HepG2 (cell line): ENCODE results near the gene WDR5B. TPM values are rescaled to one million over a fixed set of nuclear protein-coding genes. Genes with fewer than 3 reads are reported as not detected.
A peak's percentile ranks its signal among the peaks of the same experiment; 100 is the strongest.

Experiments
- ATAC-seq: fragments of 200-7000 bp; cut with Tn5 transposase; 3 replicates; pipeline ENCODE4 v1.9.1; 2020; ENCODE audit warnings: mild to moderate bottlenecking, moderate library complexity
- BruUV-seq: library from RNA; stranded (reverse); fragments of 400-500 nt; replicated peaks from 2 replicates; lab custom pipeline; 2021; lab: Mats Ljungman, UMichigan
- CTCF ChIA-PET: fragments of 300-600 bp; formaldehyde crosslinking; extraction: SDS; loops from one replicate; lab custom pipeline; 2021; ENCODE audit warnings: low total read pairs, inconsistent platforms, low intra/inter-chr PET ratio; lab: Yijun Ruan, JAX
- POLR2A ChIA-PET: fragments of 350-600 bp; sonication (Branson Sonifier 250); formaldehyde crosslinking; loops from one replicate; lab custom pipeline; 2020; ENCODE audit warnings: antibody characterized with exemption, inconsistent platforms; lab: Yijun Ruan, JAX
- DNase-seq: peaks from one replicate; pipeline ENCODE4 v3.0.0-alpha.2; 2015; ENCODE audit warnings: low spot score
- FAIRE-seq: peaks from 3 replicates; lab custom pipeline; 2011; peaks lifted over from hg19 to GRCh38; lab: Jason Lieb, UNC
- H2AFZ ChIP-seq: one replicate; pipeline ENCODE4 v1.6.1; 2011; ENCODE audit warnings: low read length, inconsistent platforms
- H3K27ac ChIP-seq: fragments of 300-600 bp; 3 replicates; pipeline ENCODE4 v1.8.0; 2011; ENCODE audit warnings: mixed run types, mild to moderate bottlenecking, mixed read lengths, low read length, inconsistent platforms; ENCODE audit not compliant: insufficient read depth; ENCODE audit errors: extremely low read length
- H3K27me3 ChIP-seq, 2 experiments: fragments of 200-600 bp in 1 of 2; 2 replicates in 1 of 2; 3 replicates in 1 of 2; pipeline versions ENCODE4 v1.6.0 to v1.8.0; 2011; ENCODE audit warnings: low read length in 2 of 2, mild to moderate bottlenecking in 2 of 2, moderate library complexity in 2 of 2, inconsistent platforms in 1 of 2; ENCODE audit not compliant: insufficient read depth in 2 of 2, control insufficient read depth in 1 of 2
- H3K36me3 ChIP-seq, 2 experiments: fragments of 200-600 bp in 1 of 2; replicated peaks in 1 of 2; 2 replicates in 1 of 2; 3 replicates in 1 of 2; pipeline versions ENCODE4 v1.5.1 to v1.8.0; 2011; ENCODE audit warnings: low read length in 2 of 2, inconsistent platforms in 1 of 2; ENCODE audit not compliant: insufficient read depth in 2 of 2, control insufficient read depth in 1 of 2
- H3K4me1 ChIP-seq: 2 replicates; pipeline ENCODE4 v1.5.1; 2012; ENCODE audit warnings: low read length, inconsistent platforms; ENCODE audit not compliant: insufficient read depth
- H3K4me2 ChIP-seq: 2 replicates; pipeline ENCODE4 v1.6.0; 2011; ENCODE audit warnings: low read depth, low read length, inconsistent platforms
- H3K4me3 ChIP-seq, 3 experiments: fragments of 200-600 bp in 1 of 3; sonication (generic), shearing (Covaris generic) in 1 of 3; replicated peaks in 1 of 3; 2 replicates each; pipeline ENCODE4 v1.5.1; 2011 to 2016; ENCODE audit warnings: low read length in 3 of 3, inconsistent platforms in 2 of 3, low read depth in 2 of 3, mild to moderate bottlenecking in 2 of 3, control low read depth in 1 of 3, mixed read lengths in 1 of 3; ENCODE audit not compliant: insufficient read depth in 1 of 3
- H3K79me2 ChIP-seq: one replicate; pipeline ENCODE4 v1.6.1; 2011; ENCODE audit warnings: low read length, inconsistent platforms; ENCODE audit not compliant: insufficient read depth
- H3K9ac ChIP-seq: 2 replicates; pipeline ENCODE4 v1.6.0; 2011; ENCODE audit warnings: mild to moderate bottlenecking, low read depth, low read length, inconsistent platforms; ENCODE audit not compliant: insufficient read depth
- H3K9me3 ChIP-seq: 2 replicates; pipeline ENCODE4 v1.5.1; 2012; ENCODE audit warnings: mild to moderate bottlenecking, low read length
- H4K20me1 ChIP-seq: 2 replicates; pipeline ENCODE4 v1.6.0; 2011; ENCODE audit warnings: inconsistent platforms, mild to moderate bottlenecking, low read length, moderate library complexity; ENCODE audit not compliant: insufficient read depth
- ADNP ChIP-seq: sonication (generic); formaldehyde crosslinking; IDR thresholded peaks from 2 replicates; pipeline ENCODE4 v1.4.0; 2020; ENCODE audit warnings: missing genetic modification reagents
- FIP1L1 ChIP-seq: fragments of 200-400 bp; formaldehyde crosslinking; IDR thresholded peaks from 2 replicates; pipeline ENCODE4 v1.6.1; 2018; ENCODE audit warnings: low read depth, mild to moderate bottlenecking, low read length, moderate library complexity, borderline replicate concordance; ENCODE audit not compliant: insufficient read depth
- HOXA7 ChIP-seq: sonication (generic); formaldehyde crosslinking; IDR thresholded peaks from 2 replicates; pipeline ENCODE4 v1.8.1; 2022; ENCODE audit warnings: mild to moderate bottlenecking, missing genetic modification reagents, moderate library complexity
- NAIF1 ChIP-seq: sonication (generic); formaldehyde crosslinking; IDR thresholded peaks from 2 replicates; pipeline ENCODE4 v1.5.0; 2020; ENCODE audit warnings: mild to moderate bottlenecking, missing genetic modification reagents, borderline replicate concordance
- PPARG ChIP-seq: conservative IDR thresholded peaks from 2 replicates; pipeline ENCODE4 v1.6.1; 2016; ENCODE audit warnings: missing biosample characterization, missing genetic modification reagents
- REPIN1 ChIP-seq: sonication (generic); formaldehyde crosslinking; IDR thresholded peaks from 2 replicates; pipeline ENCODE4 v1.8.0; 2022; ENCODE audit warnings: missing genetic modification reagents, low read depth, mild to moderate bottlenecking, borderline replicate concordance
- THAP11 ChIP-seq: IDR thresholded peaks from 2 replicates; pipeline ENCODE4 v1.6.1; 2016; ENCODE audit warnings: missing biosample characterization, missing genetic modification reagents
- ZNF207 ChIP-seq: fragments of 450-650 bp; IDR thresholded peaks from 2 replicates; pipeline ENCODE4 v1.6.1; 2016; ENCODE audit warnings: antibody characterized with exemption, borderline replicate concordance
- ZNF468 ChIP-seq: sonication (generic); formaldehyde crosslinking; IDR thresholded peaks from 2 replicates; pipeline ENCODE4 v1.8.0; 2022; ENCODE audit warnings: mild to moderate bottlenecking, moderate library complexity, missing genetic modification reagents
- ZNF598 ChIP-seq: sonication (generic); formaldehyde crosslinking; IDR thresholded peaks from 2 replicates; pipeline ENCODE4 v1.5.1; 2020; ENCODE audit warnings: mild to moderate bottlenecking, missing genetic modification reagents, borderline replicate concordance
- WGBS: methylation state at CpG from one replicate; pipeline ENCODE4 v1.1.6; 2017; ENCODE audit warnings: low lambda C conversion rate; 5-methylcytosine and 5-hydroxymethylcytosine counted together
- in situ Hi-C: cut with HindIII; loops from 2 replicates; pipeline ENCODE4 v1.10.0; 2017; ENCODE audit warnings: low pct_unique_long_range_greater_than_20kb; ENCODE audit not compliant: extremely low pct_ligation_motif_present
- intact Hi-C: fragments of 100-400 bp; cut with micrococcal nuclease; formaldehyde crosslinking; loops from one replicate; pipeline ENCODE4 v1.10.0; 2022; ENCODE audit not compliant: unreplicated experiment
- polyA plus RNA-seq, 8 experiments: library from polyadenylated mRNA; depleted of rRNA in 3 of 8; stranded (reverse) in 7 of 8; unstranded in 1 of 8; fragments of >200 nt; fragmentation: Illumina TruSeq in 4 of 8; extraction: Trizol in 4 of 8; gene quantifications; 2 replicates each; pipeline versions ENCODE4 v1.2.1 to v1.2.3, GENCODE V29; 2011 to 2016; ENCODE audit warnings: low read depth in 4 of 8, missing spikeins in 1 of 8, mixed read lengths in 1 of 8; ENCODE audit not compliant: insufficient read depth in 1 of 8
- total RNA-seq, 5 experiments: library from RNA; depleted of rRNA; stranded (reverse); fragments of >200 nt; fragmentation: Illumina TruSeq; extraction: Trizol; gene quantifications; 2 replicates each; pipeline ENCODE4 v1.2.3, GENCODE V29; 2016; ENCODE audit warnings: low read depth in 1 of 5
- TF ChIP-seq, protein P1 (sequence below): sonication (generic); formaldehyde crosslinking; IDR thresholded peaks from 2 replicates; pipeline ENCODE4 v1.4.0; 2020; ENCODE audit warnings: mild to moderate bottlenecking, low read depth, missing genetic modification reagents
- TF ChIP-seq, protein P2 (sequence below): sonication (generic); formaldehyde crosslinking; IDR thresholded peaks from 2 replicates; pipeline ENCODE4 v1.8.1; 2022; ENCODE audit warnings: mild to moderate bottlenecking, missing genetic modification reagents
- TF ChIP-seq, protein P3 (sequence below): sonication (generic); formaldehyde crosslinking; IDR thresholded peaks from 2 replicates; pipeline ENCODE4 v1.5.0; 2020; ENCODE audit warnings: missing genetic modification reagents
- TF ChIP-seq, protein P4 (sequence below): sonication (generic); formaldehyde crosslinking; IDR thresholded peaks from 2 replicates; pipeline ENCODE4 v1.9.0; 2022; ENCODE audit warnings: missing genetic modification reagents, mild to moderate bottlenecking, borderline replicate concordance
- TF ChIP-seq, protein P5 (sequence below): IDR thresholded peaks from 2 replicates; pipeline ENCODE4 v1.6.1; 2012; ENCODE audit warnings: inconsistent platforms
- TF ChIP-seq, protein P6 (sequence below): sonication (generic); formaldehyde crosslinking; IDR thresholded peaks from 2 replicates; pipeline ENCODE4 v1.5.1; 2020; ENCODE audit warnings: mild to moderate bottlenecking, missing genetic modification reagents

WDR5B gene
- total and polyA plus RNA-seq, 2 of the 13 experiments (the other 11 are each of a cell fraction or from before 2014, with no cell fraction given), result 2.5 to 3.6 TPM

DNA sequence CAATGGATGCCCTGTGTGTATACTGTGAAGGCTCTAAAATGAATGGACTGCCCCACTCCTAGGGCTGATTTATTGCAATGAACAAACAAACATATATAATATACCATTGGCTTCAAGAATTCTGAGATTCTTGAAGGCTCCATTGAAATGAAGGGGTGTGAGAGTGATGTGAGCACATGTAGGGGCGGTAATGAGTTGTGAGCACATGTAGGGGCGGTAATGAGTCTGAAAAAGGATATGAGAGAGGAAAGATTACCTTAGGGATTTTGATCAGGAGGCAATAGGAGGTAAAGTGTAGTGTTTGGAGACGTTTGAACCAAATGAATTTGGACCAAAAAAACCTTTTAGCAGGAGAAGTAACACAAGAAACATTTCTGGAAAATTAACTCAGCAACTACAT, 28.2 kb downstream of the WDR5B start:
- Histone ChIP-seq H3K9me3 (no peaks in the 10 kb centered on the region), H3K27ac (no peak overlapping the region), H3K36me3 (no peaks in the 10 kb centered on the region), H4K20me1 (0 out of 2 replicates have a peak, but pooled peaks cover 6% of the 10 kb centered on the region), H3K79me2 (peaks cover 82% of the 10 kb centered on the region), H3K4me1 (peaks cover 80% of the 10 kb centered on the region), H2AFZ (no peak overlapping the region), H3K4me2 (peak overlapping the region; percentile 36; the same call in 1 of the 2 replicates), H3K4me3 (no peak overlapping the region), H3K27me3 (no peaks in the 10 kb centered on the region; a peak in 1 of 5 replicates), H3K9ac (no peak overlapping the region)
- POLR2A ChIA-PET, result no interaction called here
- no peak for DNase-seq
- ATAC-seq, result no peak
- 91% methylated on average over 3 of the region's 3 CpGs for WGBS
- intact Hi-C loops (loop anchor here (10.0 kb wide), 1 partner anchor 843 kb away; the partner anchor contains the start of gene POLQ), in situ Hi-C loops (no loop called here)
- no TSS peak for BruUV-seq
- CTCF ChIA-PET, result no interaction called here
- no peak for FAIRE-seq
- TF ChIP-seq FIP1L1 (no peak), THAP11 (CRISPR knock-in tag) (no peak), PPARG (CRISPR knock-in tag) (no peak), REPIN1 (CRISPR knock-in tag) (no peak), ZNF207 (no peak), ZNF598 (no peak), ADNP (CRISPR knock-in tag) (no peak), ZNF468 (CRISPR knock-in tag) (no peak), NAIF1 (CRISPR knock-in tag) (no peak), HOXA7 (CRISPR knock-in tag) (no peak)
- TF ChIP-seq, protein P1, sequence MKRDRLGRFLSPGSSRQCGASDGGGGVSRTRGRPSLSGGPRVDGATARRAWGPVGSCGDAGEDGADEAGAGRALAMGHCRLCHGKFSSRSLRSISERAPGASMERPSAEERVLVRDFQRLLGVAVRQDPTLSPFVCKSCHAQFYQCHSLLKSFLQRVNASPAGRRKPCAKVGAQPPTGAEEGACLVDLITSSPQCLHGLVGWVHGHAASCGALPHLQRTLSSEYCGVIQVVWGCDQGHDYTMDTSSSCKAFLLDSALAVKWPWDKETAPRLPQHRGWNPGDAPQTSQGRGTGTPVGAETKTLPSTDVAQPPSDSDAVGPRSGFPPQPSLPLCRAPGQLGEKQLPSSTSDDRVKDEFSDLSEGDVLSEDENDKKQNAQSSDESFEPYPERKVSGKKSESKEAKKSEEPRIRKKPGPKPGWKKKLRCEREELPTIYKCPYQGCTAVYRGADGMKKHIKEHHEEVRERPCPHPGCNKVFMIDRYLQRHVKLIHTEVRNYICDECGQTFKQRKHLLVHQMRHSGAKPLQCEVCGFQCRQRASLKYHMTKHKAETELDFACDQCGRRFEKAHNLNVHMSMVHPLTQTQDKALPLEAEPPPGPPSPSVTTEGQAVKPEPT (CRISPR knock-in tag), result no peak
- TF ChIP-seq, protein P2, sequence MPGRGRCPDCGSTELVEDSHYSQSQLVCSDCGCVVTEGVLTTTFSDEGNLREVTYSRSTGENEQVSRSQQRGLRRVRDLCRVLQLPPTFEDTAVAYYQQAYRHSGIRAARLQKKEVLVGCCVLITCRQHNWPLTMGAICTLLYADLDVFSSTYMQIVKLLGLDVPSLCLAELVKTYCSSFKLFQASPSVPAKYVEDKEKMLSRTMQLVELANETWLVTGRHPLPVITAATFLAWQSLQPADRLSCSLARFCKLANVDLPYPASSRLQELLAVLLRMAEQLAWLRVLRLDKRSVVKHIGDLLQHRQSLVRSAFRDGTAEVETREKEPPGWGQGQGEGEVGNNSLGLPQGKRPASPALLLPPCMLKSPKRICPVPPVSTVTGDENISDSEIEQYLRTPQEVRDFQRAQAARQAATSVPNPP (CRISPR knock-in tag), result no peak
- TF ChIP-seq, protein P3, sequence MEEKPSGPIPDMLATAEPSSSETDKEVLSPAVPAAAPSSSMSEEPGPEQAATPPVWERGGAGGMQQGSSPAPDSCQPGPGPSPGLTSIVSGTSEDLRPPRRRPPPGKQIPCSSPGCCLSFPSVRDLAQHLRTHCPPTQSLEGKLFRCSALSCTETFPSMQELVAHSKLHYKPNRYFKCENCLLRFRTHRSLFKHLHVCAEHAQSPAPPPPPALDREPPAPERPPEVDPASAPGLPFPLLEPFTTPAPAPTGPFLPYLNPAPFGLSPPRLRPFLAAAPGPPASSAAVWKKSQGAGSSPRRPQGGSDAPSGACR (CRISPR knock-in tag), result no peak
- TF ChIP-seq, protein P4, sequence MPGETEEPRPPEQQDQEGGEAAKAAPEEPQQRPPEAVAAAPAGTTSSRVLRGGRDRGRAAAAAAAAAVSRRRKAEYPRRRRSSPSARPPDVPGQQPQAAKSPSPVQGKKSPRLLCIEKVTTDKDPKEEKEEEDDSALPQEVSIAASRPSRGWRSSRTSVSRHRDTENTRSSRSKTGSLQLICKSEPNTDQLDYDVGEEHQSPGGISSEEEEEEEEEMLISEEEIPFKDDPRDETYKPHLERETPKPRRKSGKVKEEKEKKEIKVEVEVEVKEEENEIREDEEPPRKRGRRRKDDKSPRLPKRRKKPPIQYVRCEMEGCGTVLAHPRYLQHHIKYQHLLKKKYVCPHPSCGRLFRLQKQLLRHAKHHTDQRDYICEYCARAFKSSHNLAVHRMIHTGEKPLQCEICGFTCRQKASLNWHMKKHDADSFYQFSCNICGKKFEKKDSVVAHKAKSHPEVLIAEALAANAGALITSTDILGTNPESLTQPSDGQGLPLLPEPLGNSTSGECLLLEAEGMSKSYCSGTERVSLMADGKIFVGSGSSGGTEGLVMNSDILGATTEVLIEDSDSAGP (CRISPR knock-in tag), result no peak
- TF ChIP-seq, protein P5, sequence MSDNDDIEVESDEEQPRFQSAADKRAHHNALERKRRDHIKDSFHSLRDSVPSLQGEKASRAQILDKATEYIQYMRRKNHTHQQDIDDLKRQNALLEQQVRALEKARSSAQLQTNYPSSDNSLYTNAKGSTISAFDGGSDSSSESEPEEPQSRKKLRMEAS, result no peak
- TF ChIP-seq, protein P6, sequence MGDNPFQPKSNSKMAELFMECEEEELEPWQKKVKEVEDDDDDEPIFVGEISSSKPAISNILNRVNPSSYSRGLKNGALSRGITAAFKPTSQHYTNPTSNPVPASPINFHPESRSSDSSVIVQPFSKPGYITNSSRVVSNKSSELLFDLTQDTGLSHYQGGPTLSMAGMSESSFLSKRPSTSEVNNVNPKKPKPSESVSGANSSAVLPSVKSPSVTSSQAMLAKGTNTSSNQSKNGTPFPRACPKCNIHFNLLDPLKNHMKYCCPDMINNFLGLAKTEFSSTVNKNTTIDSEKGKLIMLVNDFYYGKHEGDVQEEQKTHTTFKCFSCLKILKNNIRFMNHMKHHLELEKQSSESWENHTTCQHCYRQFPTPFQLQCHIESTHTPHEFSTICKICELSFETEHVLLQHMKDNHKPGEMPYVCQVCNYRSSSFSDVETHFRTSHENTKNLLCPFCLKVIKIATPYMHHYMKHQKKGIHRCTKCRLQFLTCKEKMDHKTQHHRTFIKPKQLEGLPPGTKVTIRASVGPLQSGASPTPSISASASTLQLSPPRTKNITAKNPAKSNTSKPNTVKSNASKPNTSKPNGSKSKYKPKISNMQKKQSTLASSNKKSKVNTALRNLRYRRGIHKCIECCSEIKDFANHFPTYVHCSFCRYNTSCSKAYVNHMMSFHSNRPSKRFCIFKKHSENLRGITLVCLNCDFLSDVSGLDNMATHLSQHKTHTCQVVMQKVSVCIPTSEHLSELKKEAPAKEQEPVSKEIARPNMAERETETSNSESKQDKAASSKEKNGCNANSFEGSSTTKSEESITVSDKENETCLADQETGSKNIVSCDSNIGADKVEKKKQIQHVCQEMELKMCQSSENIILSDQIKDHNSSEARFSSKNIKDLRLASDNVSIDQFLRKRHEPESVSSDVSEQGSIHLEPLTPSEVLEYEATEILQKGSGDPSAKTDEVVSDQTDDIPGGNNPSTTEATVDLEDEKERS (CRISPR knock-in tag), result no peak
